Measurements from ENCODE around the gene MACROD2. TPM values are rescaled to one million over a fixed set of nuclear protein-coding genes. Genes with fewer than 3 reads are reported as not detected.
A peak's percentile ranks its signal among the peaks of the same experiment; 100 is the strongest.
"Not testable (repeated sequence)": the region's sequence is repeated elsewhere in the genome, so short reads cannot be mapped to it uniquely, and the experiment has no call there.

Gene MACROD2
- 0.46 and 0.95 TPM in 2 replicates for total RNA-seq

DNA sequence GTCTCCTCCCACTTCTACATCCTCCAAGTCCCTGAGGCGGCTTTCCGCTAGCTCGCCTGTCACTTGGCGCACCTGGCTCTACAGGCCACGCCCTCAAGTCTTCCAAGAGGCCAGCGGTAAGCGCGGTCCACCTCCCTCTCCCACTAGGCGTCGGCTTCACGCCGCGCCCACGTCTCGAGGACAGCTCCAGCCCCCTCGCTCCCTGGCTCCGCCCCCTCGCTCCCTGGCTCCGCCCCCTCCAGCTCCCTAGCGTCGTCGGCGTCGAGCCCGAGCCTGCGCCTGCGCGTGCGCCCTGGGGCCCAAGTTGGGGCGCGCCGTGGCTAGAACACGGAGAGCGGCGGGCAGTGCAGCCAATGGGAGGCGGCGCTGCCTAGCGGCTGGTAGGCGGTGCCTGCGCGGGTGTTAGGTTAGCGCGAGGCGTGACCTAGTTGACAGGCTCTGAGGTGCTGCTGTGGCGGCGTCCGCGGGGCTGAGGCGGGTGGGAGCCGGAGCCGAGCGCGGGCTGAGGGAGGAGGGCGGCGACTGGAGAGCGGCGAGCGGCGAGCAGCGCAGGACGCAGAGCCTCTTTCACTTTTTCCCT, at the start of gene MACROD2:
TSS of gene MACROD2 (plus strand) at position 431 of the 580 bp plus-strand sequence.
- peak; percentile 63 for DNase-seq (ENCODE audit: low read depth, low spot score)

DNA sequence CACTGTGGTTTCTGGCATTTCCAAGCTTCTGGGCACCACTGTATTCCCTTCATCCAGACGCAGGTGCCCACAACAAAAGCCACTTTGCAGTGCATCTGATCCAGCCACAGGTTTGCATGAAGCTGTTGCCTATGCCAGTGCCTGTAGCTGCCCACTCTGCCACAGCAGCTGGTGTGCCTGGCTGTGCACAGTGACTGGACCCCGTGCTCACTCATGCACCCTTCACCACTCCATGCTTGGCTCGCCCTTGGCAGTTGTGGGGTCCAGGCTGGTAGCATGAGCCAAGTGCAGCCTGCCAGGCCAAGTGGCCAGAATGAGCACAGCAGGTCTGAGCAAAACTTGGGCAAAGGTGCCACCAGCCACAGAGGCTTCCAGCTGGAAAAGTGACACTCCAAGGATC, 47.6 kb upstream of the MACROD2 start:
- DNase-seq (ENCODE audit: low read depth, low spot score) = no peak

- no peak for DNase-seq (ENCODE audit: low read depth, low spot score)
Observed at GRCh38 chr20:13953227-13953626, 42.1 kb upstream of the MACROD2 start.

DNA sequence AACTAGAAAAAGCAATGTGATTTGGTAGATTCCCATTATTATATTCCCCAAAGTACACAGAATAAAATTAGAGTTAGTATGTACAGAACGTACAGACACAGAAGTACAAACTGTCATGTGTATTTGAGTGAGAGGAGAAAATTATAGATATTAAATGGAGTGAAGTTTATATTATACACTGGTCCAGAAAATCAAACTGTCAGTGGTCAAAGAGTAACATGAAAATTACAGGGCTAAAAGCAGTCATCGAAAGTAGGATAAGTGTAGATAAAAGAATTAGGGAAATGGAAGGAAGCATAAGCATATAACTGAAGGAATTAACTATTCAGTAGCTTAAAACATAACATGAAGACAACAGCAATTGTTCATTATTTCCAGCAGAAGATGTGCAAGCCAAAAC, 35.2 kb upstream of the MACROD2 start:
- no peak for DNase-seq (ENCODE audit: low read depth, low spot score)

- no peak for DNase-seq (ENCODE audit: low read depth, low spot score)
Observed at GRCh38 chr20:13960525-13960924, 34.8 kb upstream of the MACROD2 start.

- DNase-seq (ENCODE audit: low read depth, low spot score) = no peak
Observed at GRCh38 chr20:13984211-13984610, 11.1 kb upstream of the MACROD2 start.

DNA sequence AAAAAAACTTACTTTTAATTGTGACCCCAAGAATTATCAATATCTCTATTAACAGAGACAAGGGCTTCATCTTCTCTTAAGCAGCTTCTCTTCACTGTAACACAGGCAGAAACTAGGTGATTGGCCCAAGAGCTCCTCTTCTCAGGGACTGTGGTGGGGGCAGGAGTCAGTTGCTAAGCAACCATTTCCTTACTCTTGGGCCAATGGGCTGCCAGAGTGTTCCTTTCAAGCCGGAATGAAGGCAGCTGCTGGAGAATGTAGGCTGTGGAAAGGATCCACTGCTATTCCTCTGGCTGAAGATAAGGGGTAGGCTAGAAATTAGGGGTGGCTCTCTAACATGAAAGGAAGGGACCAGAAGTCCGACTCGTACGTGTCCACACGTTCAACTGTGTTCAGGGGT, 4.9 kb upstream of the MACROD2 start, which contains the start of gene SEL1L2:
TSS of gene SEL1L2 (minus strand) at position 150 of the 400 bp plus-strand sequence. CDS start at position 70, 80 bp downstream.
- no peak for DNase-seq (ENCODE audit: low read depth, low spot score)

GRCh38 chr20:13991311-13991710, 4.0 kb upstream of the MACROD2 start:
- DNase-seq (ENCODE audit: low read depth, low spot score) = no peak

- DNase-seq (ENCODE audit: low read depth, low spot score) = not testable (repeated sequence)
Observed at GRCh38 chr20:13991955-13992354, 3.4 kb upstream of the MACROD2 start.

DNA sequence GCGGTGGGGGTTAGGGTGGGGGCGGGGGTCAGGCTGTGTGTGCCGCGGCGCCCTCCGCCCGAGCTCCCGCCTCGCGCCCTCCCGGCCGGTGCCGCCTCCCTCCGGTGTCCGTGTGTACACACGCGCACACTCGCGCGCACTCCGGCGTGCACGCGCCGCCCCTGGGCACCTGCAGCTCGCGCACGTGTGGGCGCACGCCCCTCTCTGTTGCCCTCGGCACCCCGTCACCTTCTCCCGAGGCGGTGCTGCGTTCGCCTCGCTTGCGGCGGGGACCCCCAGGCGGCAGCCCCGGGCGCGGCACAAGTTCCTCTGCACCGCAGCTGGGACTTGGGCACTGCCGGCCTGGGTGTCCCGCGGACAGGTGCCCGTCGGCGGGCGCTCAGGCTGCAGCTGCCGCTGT, 525 bp downstream of the MACROD2 start:
- DNase-seq (ENCODE audit: low read depth, low spot score) = no peak

DNA sequence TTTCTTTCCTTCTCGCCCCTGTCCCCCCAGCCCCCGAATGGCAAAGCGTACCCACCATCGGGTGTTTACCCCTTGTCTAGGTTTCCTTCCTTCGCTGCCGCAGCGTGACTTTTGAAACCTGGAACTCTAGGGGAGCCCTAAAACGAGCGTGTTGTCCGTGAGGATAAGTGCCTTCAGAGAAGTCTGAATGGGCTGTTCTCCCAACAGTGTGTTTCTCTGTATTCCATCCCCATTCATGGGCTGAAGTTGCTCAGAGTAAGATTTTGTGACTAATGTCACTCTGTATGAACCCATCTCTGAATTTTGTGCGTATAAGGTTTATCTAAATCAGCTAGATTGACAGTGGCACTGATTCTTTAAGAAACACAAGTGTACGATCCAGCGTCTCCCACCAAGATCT, 949 bp downstream of the MACROD2 start:
- DNase-seq (ENCODE audit: low read depth, low spot score) = no peak

DNA sequence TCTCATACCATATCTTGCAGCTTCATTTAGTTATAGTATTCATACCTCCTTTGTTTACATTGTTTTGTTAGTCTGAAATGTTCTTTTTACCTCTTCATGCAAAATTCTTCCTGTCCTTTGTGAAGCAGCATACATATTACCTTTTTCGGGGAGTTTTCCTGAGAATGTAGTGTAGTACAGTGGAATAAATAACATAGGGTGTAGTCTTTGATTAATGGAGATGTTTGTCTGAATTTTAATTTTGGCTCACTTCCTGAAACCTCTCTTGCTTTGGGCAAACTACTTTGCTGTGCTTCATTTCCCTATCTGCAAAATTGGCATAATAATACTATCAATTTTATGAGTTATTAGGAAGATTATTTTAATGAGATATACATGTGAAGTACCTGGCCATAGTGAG, 5.6 kb downstream of the MACROD2 start:
- DNase-seq (ENCODE audit: low read depth, low spot score) = no peak

GRCh38 chr20:14005996-14006395, 10.7 kb downstream of the MACROD2 start:
- DNase-seq (ENCODE audit: low read depth, low spot score) = no peak

DNA sequence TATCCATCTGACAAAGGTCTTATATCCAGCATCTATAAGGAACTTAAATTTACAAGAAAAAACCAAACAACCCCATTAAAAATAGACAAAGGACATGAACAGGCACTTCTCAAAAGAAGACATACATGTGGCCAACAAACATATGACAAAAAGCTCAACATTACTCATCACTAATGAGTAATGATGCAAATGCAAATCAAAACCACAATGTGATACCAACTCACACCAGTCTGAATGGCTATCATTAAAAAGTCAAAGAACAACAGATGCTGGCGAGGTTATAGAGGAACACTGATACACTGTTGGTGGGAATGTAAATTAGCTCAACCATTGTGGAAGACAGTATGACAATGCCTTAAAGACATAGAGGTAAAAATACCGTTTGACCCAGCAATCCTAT, 13.9 kb downstream of the MACROD2 start:
- DNase-seq (ENCODE audit: low read depth, low spot score) = no peak

DNA sequence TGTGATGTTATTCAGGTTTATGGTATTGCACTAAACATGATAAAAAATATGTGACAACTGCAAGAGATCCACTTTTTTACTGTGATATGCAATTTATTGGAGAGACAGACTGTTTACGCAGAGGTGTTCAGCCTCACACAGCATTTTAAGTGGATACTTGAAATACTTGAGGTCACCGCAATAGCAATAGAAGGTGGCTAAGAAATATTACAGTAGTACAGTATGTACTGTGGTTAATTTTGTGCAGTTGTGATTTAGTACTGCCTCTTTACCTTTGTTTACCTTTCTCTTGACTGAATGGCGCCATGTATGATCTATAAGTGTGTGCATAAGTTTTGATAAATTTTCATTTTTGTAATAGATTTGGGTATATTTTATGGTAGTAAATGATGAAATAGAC, 17.4 kb downstream of the MACROD2 start:
- no peak for DNase-seq (ENCODE audit: low read depth, low spot score)

- no peak for DNase-seq (ENCODE audit: low read depth, low spot score)
Observed at GRCh38 chr20:14030991-14031390, 35.7 kb downstream of the MACROD2 start.

GRCh38 chr20:14033310-14033709, 38.0 kb downstream of the MACROD2 start:
- DNase-seq (ENCODE audit: low read depth, low spot score) = no peak

- no peak for DNase-seq (ENCODE audit: low read depth, low spot score)
Observed at GRCh38 chr20:14036567-14036966, 41.3 kb downstream of the MACROD2 start.

- DNase-seq (ENCODE audit: low read depth, low spot score) = not testable (repeated sequence)
Observed at GRCh38 chr20:14044712-14045276, 49.5 kb downstream of the MACROD2 start.

DNA sequence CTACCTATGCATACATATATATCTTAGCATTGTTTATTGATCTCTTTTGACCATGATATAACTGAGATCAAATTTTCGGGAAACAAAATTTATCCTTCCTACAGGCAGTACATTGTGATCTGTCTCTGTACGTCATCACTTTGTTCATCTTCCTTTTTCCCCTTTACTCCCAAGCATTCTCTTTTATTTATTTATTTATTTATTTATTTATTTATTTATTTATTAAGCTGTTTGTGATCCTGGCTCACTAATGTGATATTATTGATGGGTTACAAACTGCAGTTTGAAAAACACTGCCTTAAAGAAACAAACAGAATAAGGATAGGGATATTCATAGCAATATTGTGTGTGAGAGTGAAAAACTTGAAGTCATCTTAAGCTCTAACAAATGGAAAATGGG, 51.2 kb downstream of the MACROD2 start:
- no peak for DNase-seq (ENCODE audit: low read depth, low spot score)

- no peak for DNase-seq (ENCODE audit: low read depth, low spot score)
Observed at GRCh38 chr20:14049111-14049510, 53.8 kb downstream of the MACROD2 start.

DNA sequence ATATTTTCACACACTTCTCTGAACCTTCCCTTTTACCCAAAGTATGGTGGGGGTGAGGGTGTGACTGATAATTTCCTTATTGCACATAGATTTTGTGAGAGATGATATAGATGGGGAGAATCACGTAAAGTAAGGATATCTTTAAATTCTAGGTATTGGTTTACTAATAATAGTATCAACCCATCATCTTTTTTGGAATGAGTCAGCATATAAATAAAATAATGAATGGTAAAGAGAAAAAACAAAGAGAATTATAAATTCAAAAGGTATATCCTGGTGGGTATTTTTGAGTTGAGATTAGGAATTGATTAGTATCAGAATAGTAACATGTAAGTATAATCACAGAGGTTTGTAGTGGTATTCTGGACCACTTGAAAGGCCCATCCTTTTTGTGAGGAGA, 56.1 kb downstream of the MACROD2 start:
- no peak for DNase-seq (ENCODE audit: low read depth, low spot score)

- DNase-seq (ENCODE audit: low read depth, low spot score) = peak; percentile 27
Observed at GRCh38 chr20:14055127-14055742, 59.9 kb downstream of the MACROD2 start.
